NCI-H510A (cell line): ENCODE measurements around the gene CCDC39.
A peak's percentile ranks its signal among the peaks of the same experiment; 100 is the strongest.
"Not testable (repeated sequence)": the region's sequence is repeated elsewhere in the genome, so short reads cannot be mapped to it uniquely, and the experiment has no call there.

Experiments
- DNase-seq: peaks from one replicate; lab custom pipeline; 2025; lab: John Stamatoyannopoulos, UW

Gene CCDC39

GRCh38 chr3:180624714-180625113, 54.6 kb downstream of the CCDC39 start:
- no peak for DNase-seq

- DNase-seq = no peak
Measured at GRCh38 chr3:180619723-180620122, 59.6 kb downstream of the CCDC39 start.

GRCh38 chr3:180618563-180618962, 60.7 kb downstream of the CCDC39 start:
- not testable (repeated sequence) for DNase-seq

- DNase-seq = no peak
Measured at GRCh38 chr3:180617049-180617448, 62.2 kb downstream of the CCDC39 start.

- no peak for DNase-seq
Measured at GRCh38 chr3:180615954-180616353, 63.3 kb downstream of the CCDC39 start.

- DNase-seq = no peak
Measured at GRCh38 chr3:180612364-180612763, 66.9 kb downstream of the CCDC39 start.

GRCh38 chr3:180611006-180611405, 68.3 kb downstream of the CCDC39 start:
- no peak for DNase-seq

- peak; percentile 78 for DNase-seq
Measured at GRCh38 chr3:180601688-180602666, 77.3 kb downstream of the CCDC39 start, which contains the start of gene TTC14. TSS of gene TTC14 (plus strand) at chr3:180602163. CDS start at chr3:180602262, 99 bp downstream.

- DNase-seq = no peak
Measured at GRCh38 chr3:180600473-180600872, 78.8 kb downstream of the CCDC39 start.

- no peak for DNase-seq
Measured at GRCh38 chr3:180595559-180595935, 83.7 kb downstream of the CCDC39 start.

- no peak for DNase-seq
Measured at GRCh38 chr3:180594631-180595558, 84.4 kb downstream of the CCDC39 start.

- not testable (repeated sequence) for DNase-seq
Measured at GRCh38 chr3:180593631-180594030, 85.7 kb downstream of the CCDC39 start.

GRCh38 chr3:180590396-180590795, 88.9 kb downstream of the CCDC39 start:
- DNase-seq = no peak

GRCh38 chr3:180580934-180581333, 98.4 kb downstream of the CCDC39 start:
- DNase-seq = no peak

- DNase-seq = no peak
Measured at GRCh38 chr3:180575571-180575970, 103.7 kb downstream of the CCDC39 start.

- no peak for DNase-seq
Measured at GRCh38 chr3:180571831-180572598, 107.3 kb downstream of the CCDC39 start.

- DNase-seq = no peak
Measured at GRCh38 chr3:180570238-180570637, 109.1 kb downstream of the CCDC39 start.

GRCh38 chr3:180564676-180565075, 114.6 kb downstream of the CCDC39 start:
- no peak for DNase-seq
